ENCODE results near the gene TUBB.

The TUBB gene

DNA sequence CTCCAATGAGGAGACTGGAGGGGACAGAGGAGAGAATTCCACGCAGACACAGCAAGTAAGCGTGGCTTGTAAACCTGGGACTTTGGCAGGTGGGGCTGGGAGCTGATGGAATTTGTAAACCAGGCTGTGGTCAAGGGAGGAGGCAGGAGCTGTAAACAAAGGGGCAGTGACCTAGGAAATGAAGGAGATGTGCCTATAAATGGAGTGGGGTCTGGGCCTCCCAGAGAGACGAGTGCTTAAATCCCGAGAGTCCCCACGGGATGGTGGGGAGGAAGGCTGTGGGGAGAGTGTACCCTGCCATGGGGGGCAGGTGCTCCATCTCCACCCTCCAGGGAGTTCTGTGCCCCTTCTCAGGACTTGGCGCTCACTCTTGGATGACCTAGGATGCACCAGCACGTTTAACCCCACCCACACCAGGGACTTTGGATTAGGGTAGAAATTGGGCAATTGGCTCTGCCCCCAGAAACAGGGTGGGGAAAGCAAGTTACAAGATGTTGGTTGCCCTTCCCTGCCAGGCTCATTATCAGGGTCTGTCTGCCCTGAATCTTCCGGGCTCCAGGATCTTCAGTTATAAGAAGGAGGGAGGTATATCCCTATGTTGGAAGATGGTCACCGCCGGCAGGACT lies 43.4 kb upstream of the TUBB start:
- Histone ChIP-seq H3K9ac (ENCODE audit: low read length) (no peak overlapping the region), H4K20me1 (ENCODE audit: insufficient read depth, low read length) (no peaks in the 10 kb centered on the region), H3K27ac (ENCODE audit: low read depth, low read length, poor library complexity, severe bottlenecking) (no peak overlapping the region)

DNA sequence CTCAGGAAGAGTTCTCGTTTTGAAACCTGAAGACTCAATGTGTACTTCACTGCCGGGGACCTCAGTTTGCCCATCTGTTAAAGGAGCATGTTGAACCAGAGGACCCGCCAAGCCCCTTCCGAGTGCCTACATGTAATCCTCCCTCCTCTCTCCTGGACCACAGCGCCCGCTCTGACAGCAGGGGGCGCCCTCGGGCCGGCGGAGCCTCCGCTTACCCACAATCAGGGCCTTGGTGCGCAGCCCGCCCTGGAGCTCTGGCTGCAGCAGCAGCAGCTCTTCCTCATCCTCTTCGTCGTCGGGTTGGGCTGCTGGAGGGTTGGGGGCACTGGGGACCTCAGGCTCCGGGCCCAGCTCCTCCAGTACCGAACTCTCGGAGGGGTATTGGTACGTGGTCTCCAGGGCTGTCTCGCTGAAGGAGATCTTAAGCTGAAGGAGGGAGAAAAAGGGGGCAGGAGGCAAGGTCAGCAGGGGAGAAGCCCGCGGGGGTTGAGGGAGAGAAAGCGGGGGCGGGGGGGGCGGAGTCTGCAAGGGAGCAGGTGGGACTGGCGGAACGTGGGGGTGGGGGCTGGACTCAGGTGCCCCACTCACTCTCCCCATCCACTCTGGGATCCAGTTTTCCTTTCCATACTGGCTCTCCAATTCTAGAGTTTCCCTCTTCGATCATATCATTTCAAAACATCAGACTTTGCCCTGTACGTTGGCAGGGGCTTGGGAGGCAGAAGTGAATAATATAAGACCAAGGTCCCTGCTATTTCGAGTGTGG lies 41.0 kb upstream of the TUBB start:
- Histone ChIP-seq H3K9ac (ENCODE audit: low read length) (peak overlapping the region; percentile 61), H3K4me2 (ENCODE audit: low read length) (peak overlapping the region; percentile 91), H3K79me2 (ENCODE audit: insufficient read depth, low read length) (peaks cover 25% of the 10 kb centered on the region)

More for the DNA sequence above, 43.4 kb upstream of the TUBB start:
- TF ChIP-seq EZH2 (IDR thresholded peaks at IDR 0.05; ENCODE audit: borderline replicate concordance, low read length) = no peak
- Histone ChIP-seq H2AFZ (ENCODE audit: low read length) (no peak overlapping the region), H3K4me3 (ENCODE audit: low read depth, low read length, poor library complexity, severe bottlenecking) (no peak overlapping the region), H3K27me3 (ENCODE audit: insufficient read depth, low read length) (no peaks in the 10 kb centered on the region), H3K9me3 (ENCODE audit: low read length) (no peaks in the 10 kb centered on the region), H3K36me3 (ENCODE audit: insufficient read depth, low read length) (peaks cover 28% of the 10 kb centered on the region), H3K4me2 (ENCODE audit: low read length) (no peak overlapping the region), H3K9me2 (ENCODE audit: low read depth, low read length) (no peaks in the 10 kb centered on the region), H3K4me1 (ENCODE audit: insufficient read depth, low read length, severe bottlenecking) (peaks cover 43% of the 10 kb centered on the region), H3F3A (ENCODE audit: insufficient read depth, low read length) (peaks cover 6% of the 10 kb centered on the region), H3K79me2 (ENCODE audit: insufficient read depth, low read length) (peaks cover 15% of the 10 kb centered on the region)

DNA sequence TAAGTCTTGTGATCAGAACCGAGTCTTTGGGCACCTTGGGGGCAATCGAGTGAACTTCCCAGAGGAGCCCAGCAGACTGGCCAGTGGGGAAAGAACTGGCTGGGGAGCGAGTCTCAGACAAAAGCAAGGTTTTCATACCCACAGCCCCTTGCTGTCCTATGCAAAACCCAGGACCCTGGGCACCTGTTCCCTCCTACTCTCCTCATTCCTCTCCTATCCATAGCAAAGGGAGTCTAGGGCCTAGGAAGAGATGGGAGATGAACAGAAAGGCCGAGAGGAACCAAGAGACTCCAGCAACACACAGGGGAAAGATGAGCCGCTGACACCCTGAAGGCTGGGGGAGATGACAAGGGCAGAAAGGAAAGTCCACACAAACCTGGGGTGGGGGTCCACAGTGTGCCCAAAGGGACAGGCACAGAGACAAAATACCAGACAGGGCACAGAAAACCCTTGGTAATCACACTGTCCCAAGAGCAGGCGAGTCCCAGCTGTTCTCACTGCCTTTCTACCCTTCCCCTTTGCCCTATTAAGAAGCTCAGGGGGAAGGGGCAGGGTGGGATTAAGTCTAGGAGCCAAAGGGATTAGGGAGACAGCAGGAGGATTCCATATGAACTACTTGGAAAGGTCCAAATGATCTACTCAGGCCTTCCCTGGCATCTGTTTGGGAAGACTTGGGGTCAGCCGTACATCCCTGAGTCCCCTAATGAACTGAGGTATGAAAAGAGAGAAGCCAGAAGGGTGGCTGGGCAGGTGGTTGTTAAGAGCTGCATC lies 40.2 kb upstream of the TUBB start:
- H3K9ac ChIP-seq (ENCODE audit: low read length) = peak overlapping the region; percentile 61
- no peak for TF ChIP-seq EZH2 (IDR thresholded peaks at IDR 0.05; ENCODE audit: borderline replicate concordance, low read length)
- TF ChIP-seq, protein P1, sequence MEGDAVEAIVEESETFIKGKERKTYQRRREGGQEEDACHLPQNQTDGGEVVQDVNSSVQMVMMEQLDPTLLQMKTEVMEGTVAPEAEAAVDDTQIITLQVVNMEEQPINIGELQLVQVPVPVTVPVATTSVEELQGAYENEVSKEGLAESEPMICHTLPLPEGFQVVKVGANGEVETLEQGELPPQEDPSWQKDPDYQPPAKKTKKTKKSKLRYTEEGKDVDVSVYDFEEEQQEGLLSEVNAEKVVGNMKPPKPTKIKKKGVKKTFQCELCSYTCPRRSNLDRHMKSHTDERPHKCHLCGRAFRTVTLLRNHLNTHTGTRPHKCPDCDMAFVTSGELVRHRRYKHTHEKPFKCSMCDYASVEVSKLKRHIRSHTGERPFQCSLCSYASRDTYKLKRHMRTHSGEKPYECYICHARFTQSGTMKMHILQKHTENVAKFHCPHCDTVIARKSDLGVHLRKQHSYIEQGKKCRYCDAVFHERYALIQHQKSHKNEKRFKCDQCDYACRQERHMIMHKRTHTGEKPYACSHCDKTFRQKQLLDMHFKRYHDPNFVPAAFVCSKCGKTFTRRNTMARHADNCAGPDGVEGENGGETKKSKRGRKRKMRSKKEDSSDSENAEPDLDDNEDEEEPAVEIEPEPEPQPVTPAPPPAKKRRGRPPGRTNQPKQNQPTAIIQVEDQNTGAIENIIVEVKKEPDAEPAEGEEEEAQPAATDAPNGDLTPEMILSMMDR (IDR thresholded peaks at IDR 0.05; ENCODE audit: low read length) = no peak
- peak overlapping the region; percentile 91 for H3K4me2 ChIP-seq (ENCODE audit: low read length)
- no peak overlapping the region for H2AFZ ChIP-seq (ENCODE audit: low read length)
- peak overlapping the region; percentile 95 for H3K27ac ChIP-seq (ENCODE audit: low read depth, low read length, poor library complexity, severe bottlenecking)
- peaks cover 31% of the 10 kb centered on the region for H3K79me2 ChIP-seq (ENCODE audit: insufficient read depth, low read length)
- peak overlapping the region; percentile 87 for H3K4me3 ChIP-seq (ENCODE audit: low read depth, low read length, poor library complexity, severe bottlenecking)
- H3K4me1 ChIP-seq (ENCODE audit: insufficient read depth, low read length, severe bottlenecking) = peaks cover 51% of the 10 kb centered on the region
- peaks cover 10% of the 10 kb centered on the region for H3F3A ChIP-seq (ENCODE audit: insufficient read depth, low read length)
- H3K9me3 ChIP-seq (ENCODE audit: low read length) = no peaks in the 10 kb centered on the region
- H3K9me2 ChIP-seq (ENCODE audit: low read depth, low read length) = no peaks in the 10 kb centered on the region
- no peaks in the 10 kb centered on the region for H3K27me3 ChIP-seq (ENCODE audit: insufficient read depth, low read length)
- H4K20me1 ChIP-seq (ENCODE audit: insufficient read depth, low read length) = no peaks in the 10 kb centered on the region
- peaks cover 28% of the 10 kb centered on the region for H3K36me3 ChIP-seq (ENCODE audit: insufficient read depth, low read length)

More for the DNA sequence above, 41.0 kb upstream of the TUBB start:
- Histone ChIP-seq H3K36me3 (ENCODE audit: insufficient read depth, low read length) (peaks cover 28% of the 10 kb centered on the region), H2AFZ (ENCODE audit: low read length) (no peak overlapping the region), H3K9me2 (ENCODE audit: low read depth, low read length) (no peaks in the 10 kb centered on the region), H3K27ac (ENCODE audit: low read depth, low read length, poor library complexity, severe bottlenecking) (peak overlapping the region; percentile 95), H3K4me3 (ENCODE audit: low read depth, low read length, poor library complexity, severe bottlenecking) (peak overlapping the region; percentile 87), H3K9me3 (ENCODE audit: low read length) (no peaks in the 10 kb centered on the region), H4K20me1 (ENCODE audit: insufficient read depth, low read length) (no peaks in the 10 kb centered on the region), H3K4me1 (ENCODE audit: insufficient read depth, low read length, severe bottlenecking) (peaks cover 48% of the 10 kb centered on the region), H3K27me3 (ENCODE audit: insufficient read depth, low read length) (no peaks in the 10 kb centered on the region), H3F3A (ENCODE audit: insufficient read depth, low read length) (peaks cover 11% of the 10 kb centered on the region)
- TF ChIP-seq EZH2 (IDR thresholded peaks at IDR 0.05; ENCODE audit: borderline replicate concordance, low read length) = no peak
- TF ChIP-seq, protein P1 (IDR thresholded peaks at IDR 0.05; ENCODE audit: low read length) = peak; percentile 96

All from OCI-LY1 (cell line).